Pons (tissue), 1 donor: ENCODE data around the gene MAG.
A peak's percentile ranks its signal among the peaks of the same experiment; 100 is the strongest.

Experiments
- DNase-seq: peaks from one replicate; pipeline ENCODE4 v3.0.0-alpha.2; 2016; ENCODE audit warnings: low spot score

The MAG gene, protein sequence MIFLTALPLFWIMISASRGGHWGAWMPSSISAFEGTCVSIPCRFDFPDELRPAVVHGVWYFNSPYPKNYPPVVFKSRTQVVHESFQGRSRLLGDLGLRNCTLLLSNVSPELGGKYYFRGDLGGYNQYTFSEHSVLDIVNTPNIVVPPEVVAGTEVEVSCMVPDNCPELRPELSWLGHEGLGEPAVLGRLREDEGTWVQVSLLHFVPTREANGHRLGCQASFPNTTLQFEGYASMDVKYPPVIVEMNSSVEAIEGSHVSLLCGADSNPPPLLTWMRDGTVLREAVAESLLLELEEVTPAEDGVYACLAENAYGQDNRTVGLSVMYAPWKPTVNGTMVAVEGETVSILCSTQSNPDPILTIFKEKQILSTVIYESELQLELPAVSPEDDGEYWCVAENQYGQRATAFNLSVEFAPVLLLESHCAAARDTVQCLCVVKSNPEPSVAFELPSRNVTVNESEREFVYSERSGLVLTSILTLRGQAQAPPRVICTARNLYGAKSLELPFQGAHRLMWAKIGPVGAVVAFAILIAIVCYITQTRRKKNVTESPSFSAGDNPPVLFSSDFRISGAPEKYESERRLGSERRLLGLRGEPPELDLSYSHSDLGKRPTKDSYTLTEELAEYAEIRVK

DNA sequence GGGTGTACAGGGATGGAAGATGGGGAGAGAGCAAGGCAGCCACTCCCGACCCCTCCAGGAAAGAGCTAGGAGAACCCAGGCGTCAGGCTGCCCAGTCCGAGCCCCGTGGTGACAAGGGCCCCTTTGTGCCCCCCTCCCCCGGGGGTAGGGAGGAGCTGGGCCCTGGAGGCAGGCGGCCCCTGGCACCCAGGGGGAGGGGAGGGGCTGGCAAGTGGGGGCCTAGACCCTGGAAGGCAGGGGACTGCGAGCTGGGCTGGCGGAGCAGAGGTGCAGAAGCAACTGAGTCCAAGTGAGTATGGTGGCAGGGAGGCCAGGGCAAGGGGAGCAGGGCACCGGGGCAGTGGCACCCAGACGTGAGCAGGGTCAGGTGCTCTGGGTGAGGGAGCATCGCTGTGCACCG, at the start of gene MAG:
TSS of gene MAG (plus strand) at position 246 of the 400 bp plus-strand sequence. CDS start 3,248 bp downstream, outside the sequence.
- peak; percentile 95 for DNase-seq

DNA sequence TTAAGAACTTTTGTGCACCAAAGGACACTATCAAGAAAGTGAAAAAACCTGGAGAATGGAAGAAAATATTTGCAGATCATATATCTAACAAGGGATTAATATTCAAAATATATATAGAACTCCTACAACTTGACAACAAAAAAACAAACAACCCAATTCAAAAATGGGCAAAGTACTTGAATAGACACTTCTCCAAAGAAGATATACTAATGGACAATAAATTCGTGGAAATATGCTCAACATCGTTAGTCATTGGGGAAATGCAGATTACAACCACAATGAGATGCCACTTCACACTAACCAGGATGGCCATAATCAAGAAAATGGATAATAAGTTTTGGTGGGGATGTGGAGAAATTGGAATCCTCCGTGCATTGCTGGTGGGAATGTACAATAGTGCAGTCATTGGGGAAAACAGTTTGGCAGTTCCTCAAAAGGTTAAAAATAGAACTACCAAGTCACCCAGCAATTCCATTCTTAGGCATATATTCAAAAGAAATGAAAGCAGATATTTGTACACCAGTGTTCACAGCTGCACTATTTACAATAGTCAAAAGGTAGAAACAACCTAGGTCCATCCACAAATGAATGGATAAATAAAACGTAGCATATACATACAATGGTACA, 45.4 kb upstream of the MAG start:
- no peak for DNase-seq

DNA sequence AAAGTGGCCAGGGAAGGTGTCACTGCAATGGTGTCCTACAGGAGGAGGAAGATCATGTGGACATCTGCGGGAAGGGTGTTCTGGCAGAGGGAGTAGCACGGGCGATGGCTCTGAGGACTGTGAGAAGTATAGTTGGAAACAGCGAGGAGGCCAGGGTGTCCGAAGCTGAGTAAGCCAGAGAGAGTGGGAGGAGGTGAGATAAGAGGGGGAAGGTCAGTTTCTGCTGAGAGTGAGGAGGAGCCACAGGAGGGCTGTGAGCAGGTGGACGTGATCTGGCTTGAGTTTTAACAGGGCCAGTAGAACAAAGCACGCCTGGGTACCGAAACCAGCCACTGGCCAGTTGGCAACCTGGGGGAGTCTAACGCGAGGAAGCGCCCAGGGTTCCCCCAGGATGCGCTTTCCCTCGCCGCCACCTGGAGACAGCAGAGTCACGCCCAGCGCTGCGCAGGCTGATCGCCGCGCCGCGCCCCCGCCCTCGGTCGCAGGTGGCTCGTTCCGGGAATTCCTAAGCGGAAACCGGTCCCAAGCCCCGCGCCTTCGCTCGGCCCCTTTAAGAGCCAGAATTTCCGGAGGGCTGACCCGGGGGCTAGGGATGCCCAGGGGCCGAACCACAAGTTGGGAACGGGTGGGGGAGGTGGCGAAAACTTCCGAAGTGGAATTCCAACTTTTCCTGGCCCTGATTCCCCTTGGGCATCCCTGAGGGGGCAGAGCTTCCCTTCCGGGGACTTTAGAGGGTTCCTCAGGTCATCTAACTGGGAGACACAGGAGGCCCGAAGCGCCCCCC, 44.2 kb upstream of the MAG start:
- no peak for DNase-seq

DNA sequence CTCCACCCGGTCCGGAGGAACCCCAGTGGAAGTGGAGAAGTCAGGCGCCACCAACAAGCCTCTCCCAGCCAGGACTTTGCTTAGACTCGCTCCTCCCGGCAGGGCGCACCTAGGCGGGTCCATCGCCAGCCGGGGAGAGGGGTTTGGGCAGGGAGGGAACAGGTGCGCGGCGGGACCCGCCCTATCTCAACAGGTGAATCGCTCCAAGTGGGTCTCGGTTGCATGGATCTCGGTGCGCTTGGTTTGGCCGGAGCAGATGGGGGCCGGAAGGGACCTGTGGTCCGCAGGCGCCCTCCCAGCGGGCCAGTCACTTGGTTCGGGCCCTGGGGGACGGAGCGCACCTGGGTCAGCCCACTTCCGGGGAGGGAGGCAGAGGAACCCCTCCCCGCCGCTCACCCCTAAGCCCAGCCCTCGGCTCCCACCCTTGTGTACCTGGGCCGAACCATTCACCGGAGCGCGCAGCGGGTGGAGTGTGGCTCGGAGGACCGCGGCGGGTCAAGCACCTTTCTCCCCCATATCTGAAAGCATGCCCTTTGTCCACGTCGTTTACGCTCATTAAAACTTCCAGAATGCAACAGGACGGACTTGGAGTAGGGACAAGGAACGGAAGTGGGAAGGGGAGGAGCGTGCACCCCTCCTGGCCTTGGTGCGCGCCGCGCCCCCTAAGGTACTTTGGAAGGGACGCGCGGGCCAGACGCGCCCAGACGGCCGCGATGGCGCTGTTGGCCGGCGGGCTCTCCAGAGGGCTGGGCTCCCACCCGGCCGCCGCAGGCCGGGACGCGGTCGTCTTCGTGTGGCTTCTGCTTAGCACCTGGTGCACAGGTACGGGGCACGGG, 43.4 kb upstream of the MAG start, which contains the start of gene LSR:
TSS of gene LSR (plus strand) at position 693 of the 836 bp plus-strand sequence. CDS start at position 714, 21 bp downstream.
- DNase-seq, result no peak

DNA sequence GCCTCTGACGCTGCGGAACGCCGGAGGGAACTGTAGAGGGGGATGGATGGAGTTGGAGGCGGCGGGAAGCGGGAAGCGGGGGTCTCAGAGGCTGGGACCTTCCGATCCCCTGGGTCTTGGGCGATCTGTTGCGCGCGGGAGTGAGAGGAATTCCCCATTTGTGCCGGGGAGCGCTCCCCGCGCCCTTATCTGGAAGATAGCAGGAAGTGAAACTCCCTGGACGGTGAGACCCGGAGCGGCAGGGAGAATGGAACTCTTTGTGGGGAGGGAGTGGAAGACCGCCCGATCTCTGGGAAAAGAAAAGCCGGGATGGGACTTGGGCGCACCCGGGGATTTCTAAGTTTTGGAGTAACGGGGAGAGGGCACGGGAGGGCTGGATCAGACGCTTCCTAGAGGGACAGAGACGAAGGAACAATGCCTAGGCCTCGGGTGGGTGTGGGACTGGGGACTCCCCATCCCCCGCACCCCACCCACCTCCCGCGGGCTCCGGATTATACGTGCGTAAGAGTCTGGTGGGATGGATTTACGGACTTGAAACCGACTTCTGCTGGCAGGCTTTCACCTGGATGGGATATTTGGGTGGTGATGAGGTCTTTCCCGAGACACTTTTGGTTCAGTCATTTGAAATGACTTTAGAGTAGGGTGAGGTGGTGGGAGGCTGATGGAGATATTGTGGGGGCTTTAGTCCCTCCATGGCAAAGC, 42.7 kb upstream of the MAG start:
- no peak for DNase-seq

DNA sequence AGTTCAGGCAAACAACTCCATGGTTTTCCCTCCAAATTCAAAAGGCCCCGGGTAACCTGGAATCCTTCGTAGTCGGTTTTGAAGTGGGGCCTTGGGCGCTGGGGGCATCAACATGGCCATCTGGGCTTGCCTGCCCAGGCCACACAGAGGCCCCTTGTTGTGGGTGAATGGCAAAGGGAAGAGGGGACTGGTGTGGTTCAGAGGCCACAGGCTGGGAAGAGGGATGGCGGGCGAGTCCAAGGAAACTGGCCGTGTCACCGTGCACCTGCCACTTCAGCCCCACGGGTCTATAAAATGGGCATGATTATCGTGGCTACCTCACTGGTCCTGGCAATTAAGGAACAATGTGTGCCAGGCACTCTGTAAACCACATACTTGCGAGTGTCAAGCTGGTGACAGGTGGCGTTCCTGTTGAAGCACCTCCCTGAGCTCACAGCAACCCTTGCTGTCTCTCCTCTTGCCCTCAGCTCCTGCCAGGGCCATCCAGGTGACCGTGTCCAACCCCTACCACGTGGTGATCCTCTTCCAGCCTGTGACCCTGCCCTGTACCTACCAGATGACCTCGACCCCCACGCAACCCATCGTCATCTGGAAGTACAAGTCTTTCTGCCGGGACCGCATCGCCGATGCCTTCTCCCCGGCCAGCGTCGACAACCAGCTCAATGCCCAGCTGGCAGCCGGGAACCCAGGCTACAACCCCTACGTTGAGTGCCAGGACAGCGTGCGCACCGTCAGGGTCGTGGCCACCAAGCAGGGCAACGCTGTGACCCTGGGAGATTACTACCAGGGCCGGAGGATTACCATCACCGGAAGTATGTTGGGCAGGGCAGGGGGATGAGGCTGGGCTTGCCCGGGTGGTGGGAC, 41.9 kb upstream of the MAG start:
- no peak for DNase-seq

DNA sequence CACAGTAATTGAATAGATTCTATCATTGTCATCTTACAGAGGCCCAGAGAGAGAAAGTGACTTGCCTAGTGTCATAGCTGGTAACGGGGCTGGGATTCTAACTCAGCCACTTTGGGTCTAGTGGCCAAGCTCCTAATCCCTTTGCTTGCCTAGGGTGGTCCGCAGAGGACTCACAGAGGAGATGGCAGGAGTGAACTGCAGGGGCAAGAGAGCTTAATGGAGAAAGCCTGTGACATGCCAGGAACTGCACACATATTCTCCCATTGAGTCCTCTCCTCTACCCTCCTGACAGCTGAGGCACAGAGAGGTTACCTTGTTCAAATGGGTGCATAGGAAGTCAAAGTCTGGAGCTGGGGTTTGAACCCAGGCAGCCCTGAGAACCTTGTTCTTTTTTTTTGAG, 40.5 kb upstream of the MAG start:
- DNase-seq, result no peak

DNA sequence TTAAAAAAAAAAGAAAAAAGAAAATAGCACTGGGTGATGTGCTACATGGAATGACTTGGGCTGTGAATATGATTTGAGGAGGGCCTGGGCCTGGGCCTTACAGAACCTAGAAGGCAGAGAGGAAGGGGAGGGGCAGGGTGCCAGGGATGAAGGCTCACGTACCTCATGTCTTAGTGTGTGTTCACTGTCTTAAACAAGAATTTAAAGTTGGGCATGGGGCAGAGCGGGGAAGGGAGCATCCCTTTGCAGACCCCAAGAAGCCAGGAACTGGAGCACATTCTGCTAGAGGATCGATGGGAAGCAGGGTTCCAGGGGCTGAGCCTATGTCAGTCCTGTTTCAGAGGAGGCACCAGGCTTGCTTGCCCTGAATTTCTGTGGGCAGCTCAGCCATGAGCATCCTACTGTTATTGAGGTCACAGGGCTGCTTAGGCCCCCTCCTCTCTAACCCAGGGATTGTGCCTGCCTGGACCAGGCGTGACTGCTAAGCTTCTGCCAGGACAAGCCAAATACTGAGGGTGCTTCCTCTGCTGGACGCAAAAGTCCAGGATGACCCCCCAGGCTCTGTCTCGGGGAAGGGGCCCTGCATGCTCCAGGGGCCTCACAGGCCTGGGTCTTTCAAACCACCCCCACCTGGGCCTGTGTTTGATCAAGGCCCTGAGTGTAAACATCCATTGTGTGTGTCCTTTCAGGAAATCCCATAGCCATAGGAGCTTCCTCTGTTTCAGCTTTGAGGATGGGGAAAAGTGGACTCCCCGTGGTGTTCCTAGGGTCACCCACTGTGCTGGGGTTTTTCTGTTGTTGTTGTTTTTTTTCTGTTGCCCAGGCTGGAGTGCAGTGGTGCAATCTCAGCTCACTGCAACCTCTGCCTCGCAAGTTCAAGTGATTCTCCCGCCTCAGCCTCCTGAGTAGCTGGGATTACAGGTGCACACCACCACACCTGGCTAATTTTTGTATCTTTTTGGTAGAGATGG, 38.4 kb upstream of the MAG start:
- no peak for DNase-seq

DNA sequence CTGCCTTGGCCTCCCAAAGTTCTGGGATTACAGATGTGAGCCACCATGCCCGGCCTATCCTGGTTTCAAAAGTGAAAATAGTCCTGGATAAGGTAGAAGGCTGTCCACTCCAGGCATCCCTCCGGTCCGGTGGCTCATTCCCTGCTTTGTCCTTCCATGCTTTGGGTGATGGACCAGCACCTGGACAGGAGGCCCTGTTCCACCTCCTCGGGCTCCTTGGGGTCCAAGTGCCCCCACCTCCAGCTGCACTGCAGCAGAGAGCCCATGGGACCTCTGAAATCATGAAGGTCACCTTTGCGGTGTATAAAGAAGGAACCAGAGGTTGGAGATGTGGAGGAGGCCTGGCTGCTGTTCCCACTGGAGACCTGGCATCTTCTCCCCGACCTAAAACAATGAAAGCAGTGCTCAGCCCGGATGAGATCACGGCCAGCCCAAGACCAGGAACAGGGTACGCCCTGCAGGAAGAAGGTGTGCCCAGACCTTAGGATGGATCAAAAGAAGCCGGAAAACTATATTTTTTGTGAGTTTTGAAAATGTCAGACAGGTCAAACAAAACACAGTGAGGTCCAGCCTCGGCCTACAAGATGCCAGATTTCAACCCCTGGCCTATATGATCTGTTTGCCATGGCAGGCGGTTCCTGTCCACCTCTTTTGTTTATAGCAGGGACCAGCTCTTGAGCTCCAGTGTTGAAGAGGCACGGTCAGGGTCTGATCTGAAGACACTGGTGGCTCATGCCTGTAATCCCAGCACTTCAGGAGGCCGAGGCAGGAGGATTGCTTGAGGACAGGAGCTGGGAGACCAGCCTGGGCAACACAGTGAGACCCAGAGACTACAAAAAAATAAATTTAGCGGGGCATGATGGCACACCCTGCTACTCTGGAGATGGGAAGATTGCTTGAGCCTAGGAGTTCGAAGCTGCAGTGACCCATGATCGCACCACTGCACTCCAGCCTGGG, 37.3 kb upstream of the MAG start:
- no peak for DNase-seq

DNA sequence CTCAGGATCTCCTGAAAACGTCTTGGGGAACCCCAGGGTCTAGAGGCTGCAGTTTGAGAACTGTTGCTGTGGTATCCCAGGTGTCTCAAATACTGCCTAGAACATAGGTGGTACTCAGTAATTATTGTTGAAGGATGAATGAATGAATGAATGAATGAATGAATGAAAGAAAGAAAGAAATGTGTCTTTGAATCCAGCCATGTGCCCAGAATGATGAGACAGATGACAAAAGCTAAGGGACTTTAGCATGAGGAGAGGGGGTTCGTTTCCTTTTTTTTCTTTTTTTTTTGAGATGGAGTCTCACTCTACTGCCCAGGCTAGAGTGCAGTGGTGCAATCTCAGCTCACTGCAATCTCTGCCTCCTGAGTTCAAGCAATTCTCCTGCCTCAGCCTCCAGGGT, 35.4 kb upstream of the MAG start:
- DNase-seq, result no peak

DNA sequence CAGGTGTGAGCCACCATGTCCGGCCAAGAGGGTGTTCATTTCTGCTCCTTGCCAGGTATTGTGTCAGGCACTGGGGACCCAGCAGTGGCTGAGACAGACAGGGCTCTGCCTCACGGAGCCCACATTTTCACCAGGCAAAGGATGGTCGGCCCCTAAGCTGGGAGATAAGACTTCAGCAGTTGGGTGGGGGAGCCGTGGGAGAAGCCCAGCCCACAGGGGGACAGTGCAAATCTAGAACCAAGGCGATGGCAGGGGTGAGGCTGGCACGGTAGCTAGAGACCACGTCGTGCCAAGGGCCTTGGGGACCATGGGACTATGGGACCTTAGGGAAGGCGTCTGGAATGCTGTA, 34.9 kb upstream of the MAG start:
- DNase-seq, result no peak

DNA sequence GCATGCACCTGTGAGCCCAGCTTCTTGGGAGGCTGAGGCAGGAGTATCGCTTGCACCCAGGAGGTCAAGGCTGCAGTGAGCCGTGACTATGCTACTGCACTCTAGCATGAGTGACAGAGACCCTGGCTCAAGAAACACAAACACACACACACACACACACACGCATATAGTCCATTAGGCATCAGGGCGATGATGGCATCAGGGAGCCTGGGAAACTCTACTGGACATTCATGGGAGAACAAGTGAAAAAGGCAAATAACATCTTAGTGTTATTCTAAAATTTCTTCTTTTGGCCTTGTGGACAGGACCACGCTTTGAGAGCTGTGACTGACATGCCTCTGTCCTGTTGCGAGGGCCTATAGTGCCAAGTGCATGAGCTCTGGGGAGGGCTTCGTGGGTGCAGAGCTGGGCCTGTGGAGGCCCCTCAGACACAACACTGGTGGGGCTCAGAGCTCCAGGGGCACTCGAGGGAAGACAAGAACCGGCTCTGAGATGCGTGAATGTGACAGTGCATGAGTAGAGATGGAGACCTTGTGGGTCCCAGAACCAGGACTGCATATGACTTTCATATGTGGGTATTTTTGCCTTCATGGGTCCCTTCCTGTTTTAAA, 31.2 kb upstream of the MAG start:
- DNase-seq, result no peak

DNA sequence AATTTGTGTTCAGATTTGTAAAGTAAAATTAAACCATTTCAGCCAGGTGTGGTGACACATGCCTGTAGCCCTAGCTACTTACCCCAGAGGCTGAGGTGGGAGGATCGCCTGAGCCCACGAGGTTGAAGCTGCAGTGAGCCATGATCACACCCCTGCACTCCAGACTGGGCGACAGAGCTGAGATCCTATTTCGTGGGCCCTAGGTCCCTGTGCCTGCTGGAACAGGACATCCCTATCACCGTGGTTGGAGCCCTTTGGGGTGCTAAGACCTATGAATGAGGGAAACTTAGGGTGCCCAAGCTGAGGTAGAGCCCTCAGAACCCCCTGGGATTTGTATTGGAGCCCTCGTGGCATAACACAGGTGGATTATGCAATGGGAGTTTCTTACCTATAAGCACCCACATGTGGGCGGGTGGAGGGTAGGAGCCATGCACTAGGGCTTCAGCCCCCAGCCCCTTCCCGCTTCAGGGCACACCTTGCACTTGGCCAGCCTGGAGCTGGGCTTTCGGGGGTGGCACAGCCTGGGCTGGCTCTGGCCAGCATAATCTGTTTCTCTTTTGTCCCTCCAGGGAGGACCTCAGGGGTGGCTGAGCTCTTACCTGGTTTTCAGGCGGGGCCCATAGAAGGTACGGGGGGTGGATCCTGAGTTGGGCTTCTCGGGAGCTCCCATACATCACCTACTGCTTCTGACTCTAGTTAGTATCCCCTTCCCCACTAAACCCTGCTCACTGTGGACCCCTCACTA, 30.4 kb upstream of the MAG start:
- no peak for DNase-seq

DNA sequence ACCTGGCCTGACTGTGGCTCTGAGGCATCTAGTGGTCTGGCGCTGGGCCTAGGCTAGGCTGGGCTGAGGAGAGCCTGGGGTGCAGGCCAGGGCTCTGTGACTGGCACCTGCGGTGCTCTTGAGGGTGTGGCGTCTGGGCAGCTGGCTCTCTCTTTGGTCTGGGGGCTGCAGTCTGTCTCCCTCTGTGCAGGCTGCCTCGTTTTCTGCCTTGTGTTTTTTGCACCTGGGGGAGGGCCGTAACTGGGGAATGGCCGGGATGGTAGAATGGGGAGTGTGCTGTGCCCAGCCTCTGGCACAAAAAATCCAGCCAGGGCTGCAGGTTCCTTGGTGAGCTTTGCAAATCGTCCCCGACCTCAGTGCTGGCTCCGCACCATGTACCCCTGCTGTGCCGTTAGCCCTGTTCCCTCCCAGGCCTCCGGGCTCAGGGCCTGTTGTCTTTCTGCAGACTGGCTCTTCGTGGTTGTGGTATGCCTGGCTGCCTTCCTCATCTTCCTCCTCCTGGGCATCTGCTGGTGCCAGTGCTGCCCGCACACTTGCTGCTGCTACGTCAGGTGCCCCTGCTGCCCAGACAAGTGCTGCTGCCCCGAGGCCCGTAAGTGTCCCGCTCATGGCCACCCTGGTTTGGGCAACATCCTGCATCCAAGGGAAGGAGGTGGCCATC, 29.7 kb upstream of the MAG start:
- DNase-seq, result no peak

DNA sequence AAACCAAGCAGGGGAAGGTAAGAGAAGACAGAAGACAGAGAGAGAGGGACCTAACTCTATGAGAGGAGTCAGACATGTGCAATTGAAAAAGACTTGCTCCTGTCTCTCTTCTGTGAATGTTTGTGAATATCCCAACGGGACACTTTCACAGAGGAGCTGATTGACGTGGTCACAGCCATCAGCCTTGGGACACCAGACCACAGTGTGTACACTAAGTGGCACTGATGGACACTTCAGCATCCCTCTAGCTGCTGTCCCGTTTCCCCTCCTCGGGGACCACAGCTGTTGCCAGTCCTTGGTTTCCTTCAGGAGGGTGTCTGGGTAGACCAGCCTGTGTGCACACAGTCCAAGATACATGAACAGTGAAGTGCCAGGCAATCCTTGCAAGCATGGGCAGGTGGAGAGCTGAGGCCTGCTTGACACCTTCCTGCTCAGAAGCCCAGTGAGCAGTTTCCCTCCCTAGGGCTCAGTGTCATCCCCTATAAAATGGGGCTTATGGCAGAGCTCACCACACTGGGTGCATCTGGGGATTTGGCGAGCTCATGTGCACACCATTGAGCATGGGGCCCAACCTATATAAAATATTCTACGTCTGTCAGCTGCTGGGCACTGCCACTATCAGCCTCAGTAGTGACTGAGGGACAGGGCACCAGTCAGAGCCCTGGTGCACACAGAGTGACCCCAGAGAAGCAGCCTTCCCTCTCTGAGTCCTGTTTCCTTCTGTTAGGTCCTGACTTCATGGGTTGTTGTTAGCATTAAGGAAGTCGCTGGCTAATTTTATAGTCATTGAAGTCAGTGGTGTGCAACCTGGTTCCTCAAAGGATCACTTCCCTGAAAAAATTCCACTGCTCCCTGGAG, 27.5 kb upstream of the MAG start:
- no peak for DNase-seq
